OCI-LY7 (cell line): ENCODE data around the gene TOLLIP. TPM values are rescaled to one million over a fixed set of nuclear protein-coding genes. Genes with fewer than 3 reads are reported as not detected.

Experiments
- BruUV-seq: library from RNA; stranded (reverse); fragments of 400-500 nt; replicated peaks from 2 replicates; lab custom pipeline; 2021; lab: Mats Ljungman, UMichigan
- CTCF ChIA-PET: fragments of 300-600 bp; sonication (Branson Sonifier 250); formaldehyde crosslinking; loops from one replicate; lab custom pipeline; 2022; ENCODE audit warnings: antibody characterized with exemption; ENCODE audit not compliant: unreplicated experiment; lab: Charles Lee
- POLR2A ChIA-PET: fragments of 300-600 bp; sonication (Branson Sonifier 250); formaldehyde crosslinking; loops from one replicate; lab custom pipeline; 2022; ENCODE audit warnings: antibody characterized with exemption; lab: Charles Lee
- DNase-seq: peaks from one replicate; pipeline ENCODE4 v3.0.0-alpha.2; 2015; ENCODE audit warnings: low spot score
- H2AFZ ChIP-seq: fragments of 200-600 bp; sonication (generic), shearing (Covaris generic); 2 replicates; pipeline ENCODE4 v1.6.1; 2014; ENCODE audit warnings: mild to moderate bottlenecking, antibody characterized with exemption, low read length, moderate library complexity
- H3K27ac ChIP-seq: fragments of 200-600 bp; sonication (generic); 2 replicates; pipeline ENCODE4 v1.5.1; 2014; ENCODE audit warnings: mixed run types, low read depth, mild to moderate bottlenecking, moderate library complexity, low read length, inconsistent platforms; ENCODE audit not compliant: poor library complexity, severe bottlenecking
- H3K36me3 ChIP-seq: fragments of 200-600 bp; sonication (generic); 2 replicates; pipeline ENCODE4 v1.6.1; 2014; ENCODE audit warnings: mild to moderate bottlenecking, antibody characterized with exemption, low read length, moderate library complexity, mixed read lengths; ENCODE audit not compliant: insufficient read depth
- H3K4me1 ChIP-seq: fragments of 200-600 bp; sonication (generic); 2 replicates; pipeline ENCODE4 v1.5.1; 2014; ENCODE audit warnings: mild to moderate bottlenecking, low read length; ENCODE audit not compliant: insufficient read depth, poor library complexity, severe bottlenecking
- H3K4me2 ChIP-seq: fragments of 200-600 bp; sonication (generic); 2 replicates; pipeline ENCODE4 v1.6.1; 2014; ENCODE audit warnings: mild to moderate bottlenecking, low read length
- H3K4me3 ChIP-seq: fragments of 200-600 bp; sonication (generic); 2 replicates; pipeline ENCODE4 v1.5.1; 2014; ENCODE audit warnings: mild to moderate bottlenecking, low read depth, low read length; ENCODE audit not compliant: poor library complexity, severe bottlenecking
- H3K79me2 ChIP-seq: fragments of 200-600 bp; sonication (generic); 2 replicates; pipeline ENCODE4 v1.6.1; 2016; ENCODE audit warnings: low read depth, mild to moderate bottlenecking, low read length, moderate library complexity, mixed read lengths; ENCODE audit not compliant: insufficient read depth
- H3K9me2 ChIP-seq: fragments of 200-600 bp; sonication (generic); 2 replicates; pipeline ENCODE4 v1.6.1; 2016; ENCODE audit warnings: mild to moderate bottlenecking, low read length, mixed read lengths; ENCODE audit not compliant: insufficient read depth
- H3K9me3 ChIP-seq: fragments of 200-600 bp; sonication (generic); 2 replicates; pipeline ENCODE4 v1.6.1; 2014; ENCODE audit warnings: mild to moderate bottlenecking, mixed run types, low read length, mixed read lengths
- H4K20me1 ChIP-seq: fragments of 200-600 bp; sonication (generic); 2 replicates; pipeline ENCODE4 v1.6.1; 2014; ENCODE audit warnings: mild to moderate bottlenecking, antibody characterized with exemption, low read length, moderate library complexity, mixed read lengths; ENCODE audit not compliant: insufficient read depth
- EZH2phosphoT487 ChIP-seq: fragments of 200-600 bp; sonication (generic); IDR thresholded peaks from 2 replicates; pipeline ENCODE4 v1.6.1; 2018; ENCODE audit warnings: low read depth, borderline replicate concordance, mild to moderate bottlenecking, mixed run types, antibody characterized with exemption, low read length, moderate library complexity, mixed read lengths
- intact Hi-C: fragments of 100-400 bp; cut with micrococcal nuclease; formaldehyde crosslinking; loops from one replicate; pipeline ENCODE4 v1.10.0; 2022; ENCODE audit not compliant: unreplicated experiment
- total RNA-seq, 2 experiments: library from RNA; depleted of rRNA in 1 of 2; stranded (reverse); fragments of >200 nt in 1 of 2; shearing (Covaris generic) in 1 of 2; gene quantifications; 2 replicates each; pipeline ENCODE4 v1.2.3, GENCODE V29; 2014 to 2022
- TF ChIP-seq, protein P1 (sequence below): fragments of 200-600 bp; sonication (generic); conservative IDR thresholded peaks from 2 replicates; pipeline ENCODE4 v1.5.1; 2014; ENCODE audit warnings: mild to moderate bottlenecking, antibody characterized with exemption, low read length, moderate library complexity, mixed read lengths

The TOLLIP gene
- total RNA-seq, 2 experiments from 2014 or later: 15.9 to 37.1 TPM

DNA sequence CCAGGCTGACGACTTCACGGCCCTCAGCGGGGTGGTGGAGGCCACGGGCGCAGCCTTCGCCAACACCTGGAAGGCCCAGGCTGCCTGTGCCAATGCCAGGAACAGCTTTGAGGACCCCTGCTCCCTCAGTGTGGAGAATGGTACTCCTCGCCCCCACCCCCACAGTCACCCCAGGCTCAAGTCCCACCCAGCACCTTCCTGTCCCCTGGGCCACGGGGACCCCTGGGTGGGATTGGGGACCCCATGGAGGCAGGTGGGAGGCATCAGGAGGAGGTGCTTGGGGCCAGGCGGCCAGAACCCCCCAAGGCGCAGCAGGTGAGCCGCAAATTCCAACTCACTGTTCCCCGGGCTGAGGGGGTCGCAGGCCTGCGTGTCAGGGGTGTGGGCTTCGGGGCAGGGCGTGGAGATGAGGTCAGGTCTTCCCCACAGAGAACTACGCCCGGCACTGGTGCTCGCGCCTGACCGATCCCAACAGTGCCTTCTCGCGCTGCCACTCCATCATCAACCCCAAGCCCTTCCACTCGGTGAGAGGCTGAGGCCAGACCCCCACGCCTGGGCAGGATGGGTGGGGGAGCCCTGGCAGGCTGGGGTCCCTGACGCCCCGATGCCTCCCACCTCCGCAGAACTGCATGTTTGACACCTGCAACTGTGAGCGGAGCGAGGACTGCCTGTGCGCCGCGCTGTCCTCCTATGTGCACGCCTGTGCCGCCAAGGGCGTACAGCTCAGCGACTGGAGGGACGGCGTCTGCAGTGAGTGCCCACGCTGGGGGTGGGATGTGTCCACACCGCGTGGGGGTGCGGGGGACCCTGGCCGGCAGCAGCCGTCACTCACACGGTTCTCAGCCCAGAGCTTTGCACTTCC lies 77.2 kb downstream of the TOLLIP start:
- DNase-seq: no peak
- Histone ChIP-seq H3K9me3 (no peaks in the 10 kb centered on the region), H3K4me2 (no peak overlapping the region), H2AFZ (no peak overlapping the region), H3K4me1 (no peaks in the 10 kb centered on the region), H4K20me1 (no peaks in the 10 kb centered on the region), H3K9me2 (no peaks in the 10 kb centered on the region), H3K27ac (no peak overlapping the region), H3K4me3 (no peak overlapping the region), H3K36me3 (no peaks in the 10 kb centered on the region), H3K79me2 (no peaks in the 10 kb centered on the region)
- no peak for TF ChIP-seq EZH2phosphoT487
- TF ChIP-seq, protein P1, sequence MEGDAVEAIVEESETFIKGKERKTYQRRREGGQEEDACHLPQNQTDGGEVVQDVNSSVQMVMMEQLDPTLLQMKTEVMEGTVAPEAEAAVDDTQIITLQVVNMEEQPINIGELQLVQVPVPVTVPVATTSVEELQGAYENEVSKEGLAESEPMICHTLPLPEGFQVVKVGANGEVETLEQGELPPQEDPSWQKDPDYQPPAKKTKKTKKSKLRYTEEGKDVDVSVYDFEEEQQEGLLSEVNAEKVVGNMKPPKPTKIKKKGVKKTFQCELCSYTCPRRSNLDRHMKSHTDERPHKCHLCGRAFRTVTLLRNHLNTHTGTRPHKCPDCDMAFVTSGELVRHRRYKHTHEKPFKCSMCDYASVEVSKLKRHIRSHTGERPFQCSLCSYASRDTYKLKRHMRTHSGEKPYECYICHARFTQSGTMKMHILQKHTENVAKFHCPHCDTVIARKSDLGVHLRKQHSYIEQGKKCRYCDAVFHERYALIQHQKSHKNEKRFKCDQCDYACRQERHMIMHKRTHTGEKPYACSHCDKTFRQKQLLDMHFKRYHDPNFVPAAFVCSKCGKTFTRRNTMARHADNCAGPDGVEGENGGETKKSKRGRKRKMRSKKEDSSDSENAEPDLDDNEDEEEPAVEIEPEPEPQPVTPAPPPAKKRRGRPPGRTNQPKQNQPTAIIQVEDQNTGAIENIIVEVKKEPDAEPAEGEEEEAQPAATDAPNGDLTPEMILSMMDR: no peak
- BruUV-seq: no TSS peak
- CTCF ChIA-PET: no interaction called here
- intact Hi-C loops: no loop called here
- POLR2A ChIA-PET: no interaction called here

DNA sequence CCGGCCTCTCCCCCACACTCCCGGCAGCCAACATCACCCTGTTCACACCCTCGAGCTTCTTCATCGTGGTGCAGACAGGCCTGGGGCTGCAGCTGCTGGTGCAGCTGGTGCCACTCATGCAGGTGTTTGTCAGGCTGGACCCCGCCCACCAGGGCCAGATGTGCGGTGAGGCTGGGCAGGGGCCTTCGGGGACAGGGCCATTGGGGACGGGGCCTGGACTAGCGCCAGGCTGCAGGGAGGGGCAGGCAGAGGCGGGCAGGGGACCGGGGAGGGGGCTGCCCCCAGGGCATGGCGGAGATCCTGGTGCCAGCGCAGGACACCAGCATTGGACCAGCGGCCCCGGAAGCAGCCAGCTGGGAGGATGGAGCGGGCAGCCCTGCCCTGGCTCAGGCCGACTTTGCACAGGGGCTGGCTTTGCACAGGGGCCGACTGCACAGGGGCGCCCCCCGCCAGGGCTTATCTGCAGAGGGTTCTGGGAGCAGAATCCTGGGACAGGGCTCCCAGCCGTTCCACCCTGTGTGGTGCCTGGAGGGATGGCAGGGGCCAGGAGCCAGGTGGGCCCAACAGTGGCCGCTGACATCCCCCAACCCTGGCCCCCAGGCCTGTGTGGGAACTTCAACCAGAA lies 77.9 kb downstream of the TOLLIP start:
- Histone ChIP-seq H3K9me3 (no peaks in the 10 kb centered on the region), H3K4me3 (no peak overlapping the region), H4K20me1 (no peaks in the 10 kb centered on the region), H3K36me3 (no peaks in the 10 kb centered on the region), H3K4me2 (no peak overlapping the region), H3K27ac (no peak overlapping the region), H3K4me1 (no peaks in the 10 kb centered on the region), H2AFZ (no peak overlapping the region), H3K79me2 (no peaks in the 10 kb centered on the region), H3K9me2 (no peaks in the 10 kb centered on the region)
- no TSS peak for BruUV-seq
- intact Hi-C loops: no loop called here
- CTCF ChIA-PET: no interaction called here
- DNase-seq: no peak
- TF ChIP-seq, protein P1: no peak
- TF ChIP-seq EZH2phosphoT487: no peak
- POLR2A ChIA-PET: no interaction called here
